GM21390 (cell line): ENCODE measurements around the gene BAIAP2L2.
"Not testable (repeated sequence)": the region's sequence is repeated elsewhere in the genome, so short reads cannot be mapped to it uniquely, and the experiment has no call there.

ENCODE experiments used
- ATAC-seq: cut with Tn5 transposase; IDR thresholded peaks from one replicate; pipeline ENCODE4 v1.9.1; 2021; ENCODE audit not compliant: unreplicated experiment

Gene BAIAP2L2

GRCh38 chr22:38040953-38041759 lies 69.3 kb downstream of the BAIAP2L2 start:
- no peak for ATAC-seq

- no peak for ATAC-seq
These were observed 71.3 kb downstream of the BAIAP2L2 start for GRCh38 chr22:38038890-38039812.

- ATAC-seq, result no peak
These were observed 72.1 kb downstream of the BAIAP2L2 start for GRCh38 chr22:38038426-38038825.

GRCh38 chr22:38037367-38038150 lies 72.9 kb downstream of the BAIAP2L2 start:
- ATAC-seq, result not testable (repeated sequence)

- ATAC-seq, result no peak
These were observed 74.0 kb downstream of the BAIAP2L2 start for GRCh38 chr22:38036392-38037062.

- ATAC-seq, result no peak
These were observed 75.0 kb downstream of the BAIAP2L2 start for GRCh38 chr22:38035530-38035885.
